HG02623 (cell line): ENCODE measurements around the gene PCDHGA6.
A peak's percentile ranks its signal among the peaks of the same experiment; 100 is the strongest.
"Not testable (repeated sequence)": the region's sequence is repeated elsewhere in the genome, so short reads cannot be mapped to it uniquely, and the experiment has no call there.

Source experiments
- ATAC-seq: cut with Tn5 transposase; IDR thresholded peaks from one replicate; pipeline ENCODE4 v1.9.1; 2021; ENCODE audit warnings: moderate library complexity; ENCODE audit not compliant: unreplicated experiment

Gene PCDHGA6

DNA sequence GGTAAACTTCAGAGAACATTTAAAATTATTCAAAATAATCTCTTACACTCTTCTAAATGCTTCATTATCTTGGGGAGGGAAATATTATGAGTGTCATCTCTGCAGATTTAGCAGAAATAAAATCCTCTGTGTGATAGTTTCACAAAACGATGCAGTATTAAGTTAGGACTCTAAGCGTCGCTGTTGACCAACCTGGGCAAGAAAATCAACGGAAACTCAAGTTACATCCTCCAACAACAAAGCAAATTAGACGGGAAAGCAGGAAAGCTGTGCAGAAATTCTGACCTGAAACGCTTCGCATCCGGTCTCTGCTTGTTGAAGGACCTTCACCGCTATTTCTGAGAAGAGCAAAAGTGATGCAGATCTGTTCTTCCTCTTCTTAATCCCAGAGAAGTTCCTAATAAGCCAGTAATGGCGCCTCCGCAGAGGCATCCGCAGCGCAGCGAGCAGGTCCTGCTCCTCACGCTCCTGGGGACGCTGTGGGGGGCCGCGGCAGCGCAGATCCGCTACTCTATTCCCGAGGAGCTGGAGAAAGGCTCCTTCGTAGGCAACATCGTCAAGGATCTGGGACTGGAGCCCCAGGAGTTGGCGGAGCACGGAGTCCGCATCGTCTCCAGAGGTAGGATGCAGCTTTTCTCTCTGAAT lies at the start of gene PCDHGA6:
PCDHGA6 (plus strand) TSS at position 219 of the 645 bp plus-strand sequence; CDS start at position 412, 193 bp downstream.
- no peak for ATAC-seq

DNA sequence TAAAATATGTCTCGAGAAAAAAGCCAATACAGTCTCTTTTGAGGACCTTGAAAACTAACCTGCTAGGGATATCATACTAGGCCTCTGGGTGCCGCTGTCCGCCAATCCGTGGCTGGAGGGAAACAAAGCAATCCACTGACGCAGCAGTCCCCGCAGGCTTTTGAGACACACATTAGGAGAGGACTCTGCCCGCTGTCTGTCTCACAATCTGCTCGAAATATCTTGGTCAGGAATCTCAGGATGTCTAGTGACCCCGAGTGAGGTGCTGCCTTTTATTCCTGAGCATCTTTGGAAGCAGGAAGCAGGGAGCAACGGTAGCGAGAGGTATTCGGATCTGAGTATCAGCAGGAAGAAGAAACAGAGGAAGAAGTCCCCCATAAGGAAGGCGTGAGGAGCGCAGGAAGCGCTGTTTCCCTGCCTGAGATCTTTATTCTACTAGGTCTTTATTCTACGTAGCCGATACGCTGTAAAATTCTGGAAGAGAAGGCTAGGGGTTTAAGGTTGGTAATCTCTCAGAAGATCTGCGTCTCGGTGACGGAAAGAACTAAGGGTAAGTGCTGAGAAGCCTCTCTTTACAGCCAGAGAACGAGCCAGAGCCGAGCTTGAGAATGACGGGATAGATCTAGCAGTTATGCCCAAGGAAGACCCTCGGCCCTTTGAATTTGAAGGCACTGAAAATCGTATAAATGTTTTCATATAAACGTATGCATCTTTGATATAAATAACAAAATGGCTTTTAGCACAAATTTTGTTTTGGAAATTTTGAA lies 47.4 kb upstream of the PCDHGA6 start:
- ATAC-seq, result peak; percentile 71

- ATAC-seq, result no peak
Observed at GRCh38 chr5:141328231-141328630, 45.5 kb upstream of the PCDHGA6 start.

DNA sequence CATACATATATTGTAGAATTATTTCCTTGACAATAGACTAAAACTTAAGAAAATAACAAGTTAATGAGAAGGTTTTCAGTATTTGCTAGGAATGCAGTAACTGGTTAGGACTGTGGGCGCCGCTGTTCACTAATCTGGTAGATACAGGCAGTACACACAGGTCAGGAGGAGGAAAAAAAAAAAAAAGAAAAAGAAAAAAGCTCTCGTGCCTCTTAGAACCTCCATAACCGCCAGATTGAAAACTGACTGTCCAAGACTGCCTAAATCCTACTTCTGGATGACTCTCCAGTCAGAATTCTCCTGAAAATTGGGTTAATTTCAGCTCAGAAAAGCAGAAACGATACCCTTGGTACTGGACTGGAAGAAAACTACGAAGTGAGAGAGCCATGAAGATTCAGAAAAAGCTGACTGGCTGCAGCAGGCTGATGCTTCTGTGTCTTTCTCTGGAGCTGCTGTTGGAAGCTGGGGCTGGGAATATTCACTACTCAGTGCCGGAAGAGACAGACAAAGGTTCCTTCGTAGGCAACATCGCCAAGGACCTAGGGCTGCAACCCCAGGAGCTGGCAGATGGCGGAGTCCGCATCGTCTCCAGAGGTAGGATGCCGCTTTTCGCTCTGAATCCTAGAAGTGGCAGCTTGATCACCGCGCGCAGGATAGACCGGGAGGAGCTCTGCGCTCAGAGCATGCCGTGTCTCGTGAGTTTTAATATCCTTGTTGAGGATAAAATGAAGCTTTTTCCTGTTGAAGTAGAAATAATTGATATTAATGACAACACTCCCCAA lies 43.2 kb upstream of the PCDHGA6 start, which contains the start of gene PCDHGA1:
PCDHGA1 (plus strand) TSS at position 216 of the 782 bp plus-strand sequence.
- ATAC-seq, result no peak

DNA sequence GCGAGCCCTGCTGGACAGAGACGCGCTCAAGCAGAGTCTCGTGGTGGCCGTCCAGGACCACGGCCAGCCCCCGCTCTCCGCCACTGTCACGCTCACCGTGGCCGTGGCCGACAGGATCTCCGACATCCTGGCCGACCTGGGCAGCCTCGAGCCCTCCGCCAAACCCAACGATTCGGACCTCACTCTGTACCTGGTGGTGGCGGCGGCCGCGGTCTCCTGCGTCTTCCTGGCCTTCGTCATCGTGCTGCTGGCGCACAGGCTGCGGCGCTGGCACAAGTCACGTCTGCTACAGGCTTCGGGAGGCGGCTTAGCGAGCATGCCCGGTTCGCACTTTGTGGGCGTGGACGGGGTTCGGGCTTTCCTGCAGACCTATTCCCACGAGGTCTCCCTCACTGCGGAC lies 41.1 kb upstream of the PCDHGA6 start:
- ATAC-seq, result not testable (repeated sequence)

DNA sequence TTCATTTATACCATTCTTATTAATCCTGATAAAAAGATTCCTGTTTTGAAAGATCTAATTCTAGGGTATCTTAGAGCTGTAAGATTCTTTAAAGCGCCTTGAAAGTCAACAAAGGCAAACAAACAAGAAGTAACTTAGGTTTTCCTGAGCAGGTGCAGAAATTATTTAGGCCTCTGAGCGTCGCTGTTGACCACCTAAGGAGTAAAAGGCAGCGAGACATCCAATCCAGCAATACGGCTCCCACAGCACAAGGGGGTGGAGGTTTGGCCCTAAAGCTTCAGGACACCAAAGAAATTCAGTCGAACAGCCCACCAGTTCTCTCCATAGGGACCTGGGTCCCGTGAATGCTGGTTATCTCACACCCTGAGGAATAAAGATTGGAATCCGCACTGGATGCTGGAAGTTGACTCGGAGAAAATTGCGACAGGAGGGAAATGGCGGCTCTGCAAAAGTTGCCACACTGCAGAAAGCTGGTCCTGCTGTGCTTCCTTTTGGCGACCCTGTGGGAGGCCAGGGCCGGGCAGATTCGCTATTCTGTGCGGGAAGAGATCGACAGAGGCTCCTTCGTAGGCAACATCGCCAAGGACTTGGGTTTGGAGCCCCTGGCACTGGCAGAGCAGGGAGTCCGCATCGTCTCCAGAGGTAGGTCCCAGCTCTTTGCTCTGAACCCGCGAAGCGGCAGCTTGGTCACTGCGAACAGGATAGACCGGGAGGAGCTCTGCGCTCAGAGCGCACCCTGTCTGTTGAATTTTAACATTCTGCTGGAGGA lies 35.0 kb upstream of the PCDHGA6 start, which contains the start of gene PCDHGA2:
PCDHGA2 (plus strand) TSS at position 223 of the 769 bp plus-strand sequence.
- ATAC-seq, result no peak

DNA sequence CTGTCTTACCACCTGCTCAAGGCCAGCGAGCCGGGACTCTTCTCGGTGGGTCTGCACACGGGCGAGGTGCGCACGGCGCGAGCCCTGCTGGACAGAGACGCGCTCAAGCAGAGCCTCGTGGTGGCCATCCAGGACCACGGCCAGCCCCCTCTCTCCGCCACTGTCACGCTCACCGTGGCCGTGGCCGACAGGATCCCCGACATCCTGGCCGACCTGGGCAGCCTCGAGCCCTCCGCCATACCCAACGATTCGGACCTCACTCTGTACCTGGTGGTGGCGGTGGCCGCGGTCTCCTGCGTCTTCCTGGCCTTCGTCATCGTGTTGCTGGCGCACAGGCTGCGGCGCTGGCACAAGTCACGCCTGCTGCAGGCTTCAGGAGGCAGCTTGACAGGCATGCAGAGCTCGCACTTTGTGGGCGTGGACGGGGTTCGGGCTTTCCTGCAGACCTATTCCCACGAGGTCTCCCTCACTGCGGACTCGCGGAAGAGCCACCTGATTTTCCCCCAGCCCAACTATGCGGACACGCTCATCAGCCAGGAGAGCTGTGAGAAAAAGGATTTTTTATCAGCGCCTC lies 32.8 kb upstream of the PCDHGA6 start:
- ATAC-seq, result not testable (repeated sequence)

DNA sequence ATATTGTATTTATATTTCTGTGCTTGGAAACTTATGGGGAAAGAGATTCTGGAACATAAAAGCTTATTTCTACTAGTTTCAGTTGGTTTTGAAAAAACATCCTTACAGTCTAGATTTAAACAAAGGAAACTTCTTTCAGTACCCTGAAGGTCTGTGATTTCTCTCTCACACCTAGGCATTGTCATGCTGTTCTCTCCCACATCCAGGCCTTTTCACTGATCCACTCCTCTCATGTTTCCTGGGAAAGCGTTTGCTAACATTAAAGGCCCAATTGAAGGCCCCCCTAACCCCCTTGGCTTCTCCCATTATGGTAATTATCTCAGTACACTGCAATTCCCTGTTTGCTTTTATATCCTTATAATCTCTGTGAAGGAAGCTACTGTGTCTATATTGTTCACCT lies 30.9 kb upstream of the PCDHGA6 start:
- no peak for ATAC-seq

GRCh38 chr5:141343242-141343952 lies 30.3 kb upstream of the PCDHGA6 start, which contains the start of gene PCDHGA3:
Gene PCDHGA3, plus strand, starts transcription at chr5:141343829. Its CDS starts 205 bp downstream, at chr5:141344034.
- ATAC-seq, result no peak

- no peak for ATAC-seq
Observed at GRCh38 chr5:141343953-141344463, 29.7 kb upstream of the PCDHGA6 start.

GRCh38 chr5:141345327-141345726 lies 28.4 kb upstream of the PCDHGA6 start:
- no peak for ATAC-seq

GRCh38 chr5:141346017-141346416 lies 27.7 kb upstream of the PCDHGA6 start:
- ATAC-seq, result not testable (repeated sequence)

DNA sequence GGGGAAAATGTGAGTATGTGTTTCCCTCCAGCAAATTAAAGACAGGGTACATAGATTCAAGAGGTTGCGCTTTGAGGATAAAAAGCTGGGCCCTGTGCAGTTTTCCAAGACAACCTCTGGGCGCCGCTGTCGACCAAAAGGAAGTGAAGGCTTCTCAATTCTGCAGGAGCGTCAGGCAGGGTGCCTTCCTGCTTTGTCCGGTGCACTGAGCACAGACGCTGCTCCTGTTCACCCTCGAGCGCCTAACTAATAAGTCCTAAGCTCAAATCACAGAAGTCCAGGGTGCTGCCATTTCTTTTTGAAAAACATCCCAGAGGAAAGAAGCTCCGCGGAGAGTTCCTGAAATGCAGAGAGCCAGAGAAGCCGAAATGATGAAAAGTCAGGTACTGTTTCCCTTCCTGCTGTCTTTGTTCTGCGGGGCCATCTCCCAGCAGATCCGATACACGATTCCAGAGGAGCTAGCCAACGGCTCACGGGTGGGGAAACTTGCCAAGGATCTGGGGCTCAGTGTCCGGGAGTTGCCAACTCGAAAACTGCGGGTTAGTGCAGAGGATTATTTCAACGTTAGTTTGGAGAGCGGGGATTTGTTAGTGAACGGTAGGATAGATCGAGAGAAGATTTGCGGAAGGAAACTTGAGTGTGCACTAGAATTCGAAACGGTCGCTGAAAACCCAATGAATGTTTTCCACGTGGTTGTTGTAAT lies 23.6 kb upstream of the PCDHGA6 start, which contains the start of gene PCDHGB1:
PCDHGB1 (plus strand) TSS at position 183 of the 703 bp plus-strand sequence; CDS start at position 345, 162 bp downstream.
- no peak for ATAC-seq

DNA sequence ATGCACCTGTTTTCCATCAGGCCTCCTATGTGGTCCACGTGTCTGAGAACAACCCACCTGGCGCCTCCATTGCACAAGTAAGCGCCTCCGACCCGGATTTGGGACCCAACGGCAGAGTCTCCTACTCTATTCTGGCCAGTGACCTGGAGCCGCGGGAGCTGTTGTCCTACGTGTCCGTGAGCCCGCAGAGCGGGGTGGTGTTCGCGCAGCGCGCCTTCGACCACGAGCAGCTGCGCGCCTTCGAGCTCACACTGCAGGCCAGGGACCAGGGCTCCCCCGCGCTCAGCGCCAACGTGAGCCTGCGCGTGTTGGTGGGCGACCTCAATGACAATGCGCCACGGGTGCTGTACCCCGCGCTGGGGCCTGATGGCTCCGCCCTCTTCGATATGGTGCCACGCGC lies 22.1 kb upstream of the PCDHGA6 start:
- ATAC-seq, result no peak

DNA sequence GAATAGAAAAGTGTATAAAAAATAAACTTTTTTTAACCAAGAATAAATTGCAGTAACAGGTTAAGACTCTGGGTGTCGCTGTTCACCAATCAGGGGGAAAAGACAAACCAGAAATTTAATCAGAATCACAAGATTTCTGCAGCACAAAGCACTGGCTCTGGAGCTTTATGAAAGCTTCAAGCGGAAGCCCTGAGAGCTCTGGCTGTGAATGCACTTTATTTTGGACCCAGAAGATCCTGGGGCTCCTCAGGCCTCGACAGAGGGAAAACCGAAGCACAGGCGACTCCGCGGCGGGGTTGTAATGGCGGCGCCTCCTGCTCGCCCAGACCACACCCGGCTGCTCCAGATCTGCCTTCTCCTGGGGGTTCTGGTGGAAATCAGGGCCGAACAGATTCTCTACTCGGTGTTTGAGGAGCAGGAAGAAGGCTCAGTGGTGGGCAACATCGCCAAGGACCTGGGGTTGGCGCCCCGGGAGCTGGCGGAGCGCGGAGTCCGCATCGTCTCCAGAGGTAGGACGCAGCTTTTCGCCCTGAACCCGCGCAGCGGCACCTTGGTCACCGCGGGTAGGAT lies 18.7 kb upstream of the PCDHGA6 start, which contains the start of gene PCDHGA4:
PCDHGA4 (plus strand) TSS at position 122 of the 570 bp plus-strand sequence; CDS start at position 209, 87 bp downstream.
- ATAC-seq, result no peak

DNA sequence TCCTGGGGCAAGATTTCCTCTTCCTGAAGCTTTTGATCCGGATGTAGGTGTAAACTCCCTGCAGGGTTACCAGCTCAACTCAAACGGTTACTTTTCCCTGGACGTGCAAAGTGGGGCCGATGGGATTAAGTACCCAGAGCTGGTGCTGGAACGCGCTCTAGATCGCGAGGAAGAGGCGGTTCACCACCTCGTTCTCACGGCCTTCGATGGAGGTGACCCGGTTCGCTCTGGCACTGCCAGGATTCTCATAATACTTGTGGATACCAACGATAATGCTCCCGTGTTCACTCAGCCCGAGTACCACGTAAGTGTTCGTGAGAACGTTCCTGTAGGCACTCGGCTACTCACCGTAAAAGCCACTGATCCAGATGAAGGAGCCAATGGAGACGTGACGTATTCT lies 18.1 kb upstream of the PCDHGA6 start:
- no peak for ATAC-seq

DNA sequence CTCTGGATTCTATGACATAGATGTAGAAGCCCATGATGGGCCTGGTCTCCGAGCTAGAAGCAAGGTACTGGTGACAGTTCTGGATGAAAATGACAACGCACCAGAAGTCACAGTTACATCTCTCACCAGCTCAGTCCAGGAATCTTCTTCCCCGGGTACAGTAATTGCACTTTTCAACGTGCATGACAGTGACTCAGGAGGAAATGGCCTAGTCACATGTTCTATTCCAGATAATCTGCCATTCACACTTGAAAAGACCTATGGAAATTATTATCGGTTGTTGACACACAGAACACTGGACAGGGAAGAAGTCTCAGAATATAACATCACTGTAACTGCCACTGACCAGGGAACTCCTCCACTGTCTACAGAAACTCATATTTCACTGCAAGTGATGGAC lies 17.6 kb upstream of the PCDHGA6 start:
- no peak for ATAC-seq

DNA sequence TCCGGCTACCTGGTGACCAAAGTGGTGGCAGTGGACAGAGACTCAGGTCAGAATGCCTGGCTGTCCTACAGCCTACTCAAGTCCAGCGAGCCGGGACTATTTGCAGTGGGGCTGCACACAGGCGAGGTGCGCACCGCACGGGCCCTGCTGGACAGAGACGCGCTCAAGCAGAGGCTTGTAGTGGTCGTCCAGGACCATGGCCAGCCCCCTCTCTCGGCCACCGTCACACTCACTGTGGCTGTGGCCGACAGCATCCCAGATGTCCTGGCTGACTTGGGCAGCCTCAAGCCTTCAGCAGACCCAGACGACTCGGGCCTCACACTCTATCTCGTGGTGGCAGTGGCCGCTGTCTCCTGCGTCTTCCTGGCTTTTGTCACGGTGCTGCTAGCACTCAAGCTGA lies 16.7 kb upstream of the PCDHGA6 start:
- ATAC-seq, result no peak
